Left ventricle myocardium inferior (tissue), 1 donor: ENCODE measurements around the gene ACTL9. TPM values are rescaled to one million over a fixed set of nuclear protein-coding genes. Genes with fewer than 3 reads are reported as not detected.

Source experiments
- DNase-seq: peaks from one replicate; pipeline ENCODE4 v3.0.0-alpha.2; 2020
- H3K27ac ChIP-seq: fragments of 200-600 bp; replicated peaks from 2 replicates; pipeline ENCODE4 v1.8.0; 2021
- H3K27me3 ChIP-seq: fragments of 200-600 bp; 2 replicates; pipeline ENCODE4 v1.8.0; 2021; ENCODE audit warnings: low read depth
- H3K36me3 ChIP-seq: fragments of 200-600 bp; 2 replicates; pipeline ENCODE4 v1.8.0; 2021
- H3K4me1 ChIP-seq: fragments of 200-600 bp; 2 replicates; pipeline ENCODE4 v1.8.0; 2021
- H3K4me3 ChIP-seq: fragments of 200-600 bp; 2 replicates; pipeline ENCODE4 v1.8.0; 2021; ENCODE audit warnings: mild to moderate bottlenecking, moderate library complexity
- H3K9me3 ChIP-seq: fragments of 200-600 bp; replicated peaks from 2 replicates; pipeline ENCODE4 v1.8.0; 2021
- CTCF ChIP-seq: fragments of 200-600 bp; IDR thresholded peaks from 2 replicates; pipeline ENCODE4 v1.8.0; 2021; ENCODE audit warnings: antibody characterized with exemption, mild to moderate bottlenecking, borderline replicate concordance
- intact Hi-C: fragments of 100-400 bp; cut with micrococcal nuclease; formaldehyde crosslinking; loops from one replicate; pipeline ENCODE4 v1.11.0; 2022
- total RNA-seq: library from RNA; stranded (reverse); fragmentation: NEBNext Ultra II Directional; extraction: Animal tissue kit (Norgen Biotek cat#: 25700); gene quantifications from one replicate; pipeline ENCODE4 v1.2.1, GENCODE V29; 2021
- donor health status: DM: no; HTN: yes; CAD: no; lungs with severe emphysema.

Gene ACTL9
- total RNA-seq, 1 donor from 2014 or later = not detected

GRCh38 chr19:8654591-8655339 is 43.8 kb downstream of the ACTL9 start:
- Histone ChIP-seq H3K27ac (no peak overlapping the region), H3K4me3 (peak overlapping the region; percentile 39), H3K4me1 (no peaks in the 10 kb centered on the region), H3K36me3 (no peaks in the 10 kb centered on the region), H3K27me3 (peaks cover 65% of the 10 kb centered on the region), H3K9me3 (no peaks in the 10 kb centered on the region)
- DNase-seq = peak; percentile 41
- peak; percentile 99 for TF ChIP-seq CTCF
- intact Hi-C loops = loop anchor here (5.0 kb wide), 1 partner anchor 423 kb away; no protein-coding TSS in a partner anchor

GRCh38 chr19:8648240-8648639 is 50.4 kb downstream of the ACTL9 start:
- no peaks in the 10 kb centered on the region for H3K9me3 ChIP-seq
- no peaks in the 10 kb centered on the region for H3K4me1 ChIP-seq
- TF ChIP-seq CTCF = no peak
- peaks cover 49% of the 10 kb centered on the region for H3K27me3 ChIP-seq
- intact Hi-C loops = no loop called here
- no peak for DNase-seq
- no peaks in the 10 kb centered on the region for H3K36me3 ChIP-seq
- no peak overlapping the region for H3K27ac ChIP-seq
- H3K4me3 ChIP-seq = no peak overlapping the region

Other genes starting within 250 kb of the ACTL9 start
- 0.36 TPM for gene PRAM1, start 196.2 kb downstream of the ACTL9 start, total RNA-seq
- 17.0 TPM for gene ZNF414, start 184.6 kb downstream of the ACTL9 start, total RNA-seq
- gene MYO1F, start 121.4 kb downstream of the ACTL9 start, total RNA-seq = 7.4 TPM
- gene ADAMTS10, start 88.1 kb downstream of the ACTL9 start, total RNA-seq = 11.5 TPM
- not detected for gene NFILZ, start 68.2 kb downstream of the ACTL9 start, total RNA-seq
- not detected for gene OR2Z1, start 22.8 kb upstream of the ACTL9 start, total RNA-seq
- gene ZNF558, start 133.5 kb upstream of the ACTL9 start, total RNA-seq = 10.8 TPM
- gene MBD3L1, start 133.6 kb upstream of the ACTL9 start, total RNA-seq = not detected